GM12874 (cell line): ENCODE measurements around the gene SBNO1.

ENCODE experiments used
- CTCF ChIP-seq: IDR thresholded peaks from 2 replicates; pipeline ENCODE4 v1.5.1; 2011; ENCODE audit warnings: low read depth, mild to moderate bottlenecking, control low read depth, low read length, moderate library complexity; ENCODE audit not compliant: insufficient read depth

The SBNO1 gene

GRCh38 chr12:123382684-123383083, 18.0 kb upstream of the SBNO1 start:
- TF ChIP-seq CTCF = no peak

- TF ChIP-seq CTCF = no peak
Measured at GRCh38 chr12:123379391-123379790, 14.7 kb upstream of the SBNO1 start.

- TF ChIP-seq CTCF = no peak
Measured at GRCh38 chr12:123369229-123369628, 4.6 kb upstream of the SBNO1 start.

GRCh38 chr12:123367511-123367910, 2.9 kb upstream of the SBNO1 start:
- TF ChIP-seq CTCF = no peak

- TF ChIP-seq CTCF = peak; percentile 59
Measured at GRCh38 chr12:123365025-123365917, 624 bp upstream of the SBNO1 start.

- no peak for TF ChIP-seq CTCF
Measured at GRCh38 chr12:123363740-123364531, 711 bp downstream of the SBNO1 start.

GRCh38 chr12:123363390-123363739, 1.3 kb downstream of the SBNO1 start:
- no peak for TF ChIP-seq CTCF
